Transverse colon (tissue), 3 donors: Measurements from ENCODE around the gene CYFIP2.

ENCODE experiments used
- POLR2A ChIP-seq: fragments of 450-650 bp; IDR thresholded peaks from one replicate; pipeline ENCODE4 v1.6.1; 2016; ENCODE audit warnings: antibody characterized with exemption, mild to moderate bottlenecking, moderate library complexity
- TF ChIP-seq, protein P1 (sequence below), 5 experiments: fragments of 200-600 bp in 3 of 5; fragments of 450-650 bp in 2 of 5; sonication (generic) in 3 of 5; IDR thresholded peaks; 1 replicate in 2 of 5; 2 replicates in 3 of 5; pipeline ENCODE4 v1.5.1; 2016 to 2017; ENCODE audit warnings: antibody characterized with exemption in 5 of 5, inconsistent platforms in 3 of 5, mild to moderate bottlenecking in 2 of 5, moderate library complexity in 1 of 5

DNA sequence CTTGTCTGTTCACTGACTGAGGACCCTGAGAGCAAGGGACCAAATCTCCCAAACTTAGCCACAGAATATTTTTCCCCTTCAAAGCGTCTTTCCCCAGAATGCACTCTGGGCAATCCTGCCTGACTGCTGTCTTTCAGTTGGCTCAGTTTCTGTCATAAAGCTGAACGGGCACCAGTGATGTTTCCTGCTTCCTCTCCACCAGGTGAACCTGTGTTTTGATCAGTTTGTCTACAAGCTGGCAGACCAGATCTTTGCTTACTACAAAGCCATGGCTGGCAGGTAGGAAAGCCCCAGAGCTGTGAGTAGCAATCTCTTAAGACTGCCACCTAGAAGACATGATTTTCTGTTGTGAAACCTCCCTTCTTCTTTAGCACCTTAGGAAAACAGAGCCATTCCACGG is 61.8 kb downstream of the CYFIP2 start:
- TF ChIP-seq, protein P1, sequence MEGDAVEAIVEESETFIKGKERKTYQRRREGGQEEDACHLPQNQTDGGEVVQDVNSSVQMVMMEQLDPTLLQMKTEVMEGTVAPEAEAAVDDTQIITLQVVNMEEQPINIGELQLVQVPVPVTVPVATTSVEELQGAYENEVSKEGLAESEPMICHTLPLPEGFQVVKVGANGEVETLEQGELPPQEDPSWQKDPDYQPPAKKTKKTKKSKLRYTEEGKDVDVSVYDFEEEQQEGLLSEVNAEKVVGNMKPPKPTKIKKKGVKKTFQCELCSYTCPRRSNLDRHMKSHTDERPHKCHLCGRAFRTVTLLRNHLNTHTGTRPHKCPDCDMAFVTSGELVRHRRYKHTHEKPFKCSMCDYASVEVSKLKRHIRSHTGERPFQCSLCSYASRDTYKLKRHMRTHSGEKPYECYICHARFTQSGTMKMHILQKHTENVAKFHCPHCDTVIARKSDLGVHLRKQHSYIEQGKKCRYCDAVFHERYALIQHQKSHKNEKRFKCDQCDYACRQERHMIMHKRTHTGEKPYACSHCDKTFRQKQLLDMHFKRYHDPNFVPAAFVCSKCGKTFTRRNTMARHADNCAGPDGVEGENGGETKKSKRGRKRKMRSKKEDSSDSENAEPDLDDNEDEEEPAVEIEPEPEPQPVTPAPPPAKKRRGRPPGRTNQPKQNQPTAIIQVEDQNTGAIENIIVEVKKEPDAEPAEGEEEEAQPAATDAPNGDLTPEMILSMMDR (IDR thresholded peaks at IDR 0.05) = no peak
- no peak for TF ChIP-seq POLR2A
